OCI-LY3 (cell line): ENCODE measurements around the gene CPLANE2.

Experiments used
- CTCF ChIP-seq: fragments of 200-600, 300-600 bp; sonication (generic); IDR thresholded peaks from 2 replicates; pipeline ENCODE4 v1.5.1; 2014; ENCODE audit warnings: antibody characterized with exemption, low read length, low read depth
- EZH2phosphoT487 ChIP-seq: fragments of 200-600 bp; shearing (Covaris generic); IDR thresholded peaks from 2 replicates; pipeline ENCODE4 v1.6.1; 2018; ENCODE audit warnings: antibody characterized with exemption, mixed run types, low read depth

GRCh38 chr1:16221499-16221898 lies 15.5 kb downstream of the CPLANE2 start:
- TF ChIP-seq CTCF (no peak), EZH2phosphoT487 (no peak)
